K562 (cell line): Measurements from ENCODE around the gene C4orf36. TPM values are rescaled to one million over a fixed set of nuclear protein-coding genes. Genes with fewer than 3 reads are reported as not detected.

Experiments
- ATF2 ChIP-seq: sonication (generic); formaldehyde crosslinking; IDR thresholded peaks from 2 replicates; pipeline ENCODE4 v1.8.1; 2022; ENCODE audit warnings: missing genetic modification reagents
- CREB5 ChIP-seq: fragments of 250-450 bp; sonication (Bioruptor Pico); IDR thresholded peaks from 2 replicates; pipeline ENCODE4 v1.5.0; 2020; ENCODE audit warnings: mild to moderate bottlenecking
- CREM ChIP-seq: IDR thresholded peaks from 2 replicates; pipeline ENCODE4 v1.6.1; 2014; ENCODE audit warnings: antibody characterized with exemption, low read depth
- DMBX1 ChIP-seq: fragments of 250-450 bp; sonication (Bioruptor Pico); IDR thresholded peaks from 2 replicates; pipeline ENCODE4 v1.8.0; 2022; ENCODE audit warnings: inconsistent platforms, mild to moderate bottlenecking, moderate library complexity, borderline replicate concordance
- E2F4 ChIP-seq: sonication (generic); formaldehyde crosslinking; IDR thresholded peaks from 2 replicates; pipeline ENCODE4 v1.8.0; 2022; ENCODE audit warnings: mild to moderate bottlenecking, low read depth, missing genetic modification reagents
- FOXJ3 ChIP-seq: sonication (generic); formaldehyde crosslinking; IDR thresholded peaks from 2 replicates; pipeline ENCODE4 v1.4.0; 2020; ENCODE audit warnings: mild to moderate bottlenecking, missing genetic modification reagents
- HDAC6 ChIP-seq: IDR thresholded peaks from 2 replicates; pipeline ENCODE4 v1.6.1; 2012; ENCODE audit warnings: low read depth, mild to moderate bottlenecking, control low read depth, inconsistent platforms, low read length, moderate library complexity
- HMGN3 ChIP-seq: IDR thresholded peaks from 2 replicates; pipeline ENCODE4 v1.6.1; 2011; ENCODE audit warnings: borderline replicate concordance, low read depth, mild to moderate bottlenecking, mixed read lengths, low read length; ENCODE audit not compliant: insufficient read length; ENCODE audit errors: extremely low read depth
- L3MBTL2 ChIP-seq: fragments of 450-650 bp; IDR thresholded peaks from 2 replicates; pipeline ENCODE4 v1.6.1; 2016; ENCODE audit warnings: mild to moderate bottlenecking, moderate library complexity
- LEF1 ChIP-seq: fragments of 450-650 bp; IDR thresholded peaks from 2 replicates; pipeline ENCODE4 v1.6.1; 2016; ENCODE audit warnings: mild to moderate bottlenecking
- MED1 ChIP-seq: sonication (generic); formaldehyde crosslinking; IDR thresholded peaks from 2 replicates; pipeline ENCODE4 v1.8.1; 2023; ENCODE audit warnings: missing genetic modification reagents, borderline replicate concordance
- MTA3 ChIP-seq: fragments of 450-650 bp; formaldehyde crosslinking; IDR thresholded peaks from 2 replicates; pipeline ENCODE4 v1.6.1; 2017; ENCODE audit warnings: mild to moderate bottlenecking, borderline replicate concordance
- SP2 ChIP-seq: IDR thresholded peaks from 2 replicates; pipeline ENCODE4 v1.6.1; 2011; ENCODE audit warnings: mild to moderate bottlenecking, low read depth, low read length, moderate library complexity; ENCODE audit not compliant: poor library complexity, severe bottlenecking; ENCODE audit errors: extremely low read depth
- TBL1XR1 ChIP-seq, 2 experiments: IDR thresholded peaks; 2 replicates each; pipeline ENCODE4 v1.6.1; 2012; ENCODE audit warnings: improper control_type of control experiment in 2 of 2, low read length in 2 of 2, mild to moderate bottlenecking in 1 of 2
- TEAD1 ChIP-seq, 2 experiments: fragments of 450-650 bp in 1 of 2; sonication (generic) in 1 of 2; formaldehyde crosslinking; IDR thresholded peaks; 2 replicates each; pipeline versions ENCODE4 v1.4.0 to v1.8.0; 2020 to 2022; ENCODE audit warnings: mild to moderate bottlenecking in 2 of 2, missing genetic modification reagents in 1 of 2
- THAP12 ChIP-seq: fragments of 250-450 bp; sonication (Bioruptor Pico); IDR thresholded peaks from 2 replicates; pipeline ENCODE4 v1.9.0; 2021; ENCODE audit warnings: mild to moderate bottlenecking, inconsistent platforms
- ZBTB8A ChIP-seq: fragments of 450-650 bp; IDR thresholded peaks from 2 replicates; pipeline ENCODE4 v1.6.1; 2018; ENCODE audit warnings: mild to moderate bottlenecking, moderate library complexity; ENCODE audit not compliant: partially characterized antibody
- ZNF124 ChIP-seq: sonication (generic); formaldehyde crosslinking; IDR thresholded peaks from 2 replicates; pipeline ENCODE4 v1.8.1; 2022; ENCODE audit warnings: missing genetic modification reagents
- ZNF584 ChIP-seq: fragments of 200-800 bp; sonication (Bioruptor generic); IDR thresholded peaks from 2 replicates; pipeline ENCODE4 v1.6.1; 2016; ENCODE audit warnings: low read depth, mild to moderate bottlenecking, missing genetic modification characterization, missing compliant biosample characterization
- polyA plus RNA-seq, 8 experiments: library from polyadenylated mRNA; depleted of rRNA in 4 of 8; stranded (reverse) in 5 of 8; unstranded in 3 of 8; fragments of >200 nt; fragmentation: Nextera tagmentation in 2 of 8; fragmentation: Illumina TruSeq in 1 of 8; extraction: Ambion mirVana in 2 of 8; extraction: Trizol in 1 of 8; gene quantifications; 2 replicates each; pipeline versions ENCODE4 v1.2.1 to v1.2.3, GENCODE V29; 2011 to 2014; ENCODE audit warnings: inconsistent platforms in 1 of 8, missing spikeins in 1 of 8
- total RNA-seq, 7 experiments: library from RNA; depleted of rRNA in 6 of 7; stranded (reverse); fragments of >200 nt in 6 of 7; fragmentation: Illumina TruSeq in 2 of 7; extraction: Trizol in 2 of 7; gene quantifications; 2 replicates each; pipeline versions ENCODE4 v1.2.1 to v1.2.3, GENCODE V29; 2011 to 2021; ENCODE audit warnings: low replicate concordance in 1 of 7

C4orf36 gene
- total and polyA plus RNA-seq, 9 of the 15 experiments (the other 6 are each of a cell fraction or from before 2014, with no cell fraction given) = 0.14 to 0.45 (median 0.20) TPM; not detected in 5

- TF ChIP-seq HDAC6 = no peak
- peak; percentile 34 for TF ChIP-seq HMGN3
- TF ChIP-seq LEF1 = no peak
- TF ChIP-seq DMBX1 (CRISPR knock-in tag) = no peak
- TF ChIP-seq MTA3 = 0 out of 2 replicates have a peak, but pooled peaks have one; percentile 27
- no peak for TF ChIP-seq ZNF584 (CRISPR knock-in tag)
- TF ChIP-seq ZBTB8A = no peak
- TF ChIP-seq E2F4 (CRISPR knock-in tag) = no peak; the same call in 1 of the 2 replicates
- no peak for TF ChIP-seq MED1 (CRISPR knock-in tag)
- no peak for TF ChIP-seq TBL1XR1 (IDR thresholded peaks at IDR 0.05; ENCODE audit: low read length in 2 of 2)
- TF ChIP-seq THAP12 (CRISPR knock-in tag) = no peak
- peak; percentile 83; the same call in 1 of the 2 replicates for TF ChIP-seq ZNF124
- peak in 1 of 2 experiments; percentile 60; a peak in 2 of 4 replicates for TF ChIP-seq TEAD1 (CRISPR knock-in tag; IDR thresholded peaks at IDR 0.05)
- TF ChIP-seq CREB5 (CRISPR knock-in tag) = no peak
- no peak for TF ChIP-seq FOXJ3
- TF ChIP-seq ATF2 (CRISPR knock-in tag) = no peak
- TF ChIP-seq L3MBTL2 = peak; percentile 81
- no peak for TF ChIP-seq SP2
- TF ChIP-seq CREM = no peak
These were observed at the start of gene C4orf36 (continued) for GRCh38 chr4:86891762-86892635.
